Activated CD8-positive, alpha-beta memory T cell treated with anti-CD3 and anti-CD28 coated beads, Interleukin-2, amount 50 U/mL, for 24 hours (primary cell): Measurements from ENCODE around the gene CARD9.
"Not testable (repeated sequence)": the region's sequence is repeated elsewhere in the genome, so short reads cannot be mapped to it uniquely, and the experiment has no call there.

Source experiments
- DNase-seq: peaks from one replicate; pipeline ENCODE4 v3.0.0-alpha.2; 2020; ENCODE audit errors: extremely low read depth

CARD9 gene

DNA sequence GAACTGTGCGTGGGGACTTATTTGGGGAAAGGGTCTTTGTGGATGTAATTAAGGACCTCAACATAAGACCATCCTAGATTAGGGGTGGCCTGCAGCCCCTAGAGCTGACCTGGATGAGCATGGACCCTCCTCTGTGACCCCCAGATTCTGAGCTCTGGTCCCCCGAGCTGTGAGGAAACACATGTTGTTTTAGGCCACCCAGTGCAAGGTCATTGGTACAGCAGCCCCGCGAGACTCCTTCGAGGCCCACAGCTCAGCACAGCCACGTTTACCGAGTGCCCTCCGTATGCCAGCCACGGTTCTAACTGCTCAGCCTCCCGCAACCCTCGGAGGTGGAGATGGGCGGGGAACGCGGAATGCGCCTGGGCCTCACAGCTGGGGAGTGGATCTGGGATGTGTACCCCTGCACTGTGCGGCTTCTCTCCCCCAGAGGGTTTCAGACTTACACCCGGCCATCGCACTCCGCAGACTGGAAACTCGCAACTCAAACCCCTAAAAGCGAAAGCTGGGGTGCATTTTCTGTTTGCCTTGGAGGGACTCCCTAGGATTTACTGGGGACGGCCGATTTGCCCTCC is 50.6 kb downstream of the CARD9 start:
- no peak for DNase-seq

DNA sequence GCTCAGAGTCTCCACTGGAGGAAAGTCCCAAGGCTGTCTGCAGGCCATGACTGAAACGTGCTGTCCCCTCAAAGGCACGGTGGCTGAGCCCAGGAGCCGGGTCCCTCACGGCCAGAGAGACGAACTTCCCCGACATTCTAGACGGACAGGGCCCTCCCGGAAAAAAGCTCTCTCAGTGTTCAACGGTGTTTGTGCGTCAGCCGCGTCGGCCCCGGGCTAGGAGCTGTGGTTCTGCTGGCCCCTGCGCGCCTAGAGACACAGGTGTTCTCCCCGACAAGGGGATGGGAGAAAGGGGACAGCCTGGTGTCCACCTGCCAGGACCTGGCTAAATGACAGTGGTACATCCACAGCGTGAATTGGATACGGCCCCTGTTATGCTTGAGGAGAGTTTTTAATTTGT is 51.9 kb downstream of the CARD9 start:
- DNase-seq, result no peak

DNA sequence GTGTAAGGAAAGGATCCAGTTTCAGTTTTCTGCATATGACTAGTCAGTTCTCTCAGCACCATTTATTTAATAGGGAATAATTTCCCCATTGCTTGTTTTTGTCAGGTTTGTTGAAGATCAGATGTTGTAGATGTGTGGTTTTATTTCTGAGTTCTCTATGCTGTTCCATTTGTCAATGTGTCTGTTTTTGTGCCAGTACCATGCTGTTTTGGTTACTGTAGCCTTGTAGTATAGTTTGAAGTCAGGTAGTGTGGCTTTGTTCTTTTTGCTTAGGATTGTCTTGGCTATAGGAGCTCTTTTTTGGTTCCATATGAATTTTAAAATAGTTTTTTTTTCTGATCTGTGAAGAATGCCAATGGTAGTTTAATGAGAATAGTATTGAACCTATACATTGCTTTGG is 52.5 kb downstream of the CARD9 start:
- not testable (repeated sequence) for DNase-seq

DNA sequence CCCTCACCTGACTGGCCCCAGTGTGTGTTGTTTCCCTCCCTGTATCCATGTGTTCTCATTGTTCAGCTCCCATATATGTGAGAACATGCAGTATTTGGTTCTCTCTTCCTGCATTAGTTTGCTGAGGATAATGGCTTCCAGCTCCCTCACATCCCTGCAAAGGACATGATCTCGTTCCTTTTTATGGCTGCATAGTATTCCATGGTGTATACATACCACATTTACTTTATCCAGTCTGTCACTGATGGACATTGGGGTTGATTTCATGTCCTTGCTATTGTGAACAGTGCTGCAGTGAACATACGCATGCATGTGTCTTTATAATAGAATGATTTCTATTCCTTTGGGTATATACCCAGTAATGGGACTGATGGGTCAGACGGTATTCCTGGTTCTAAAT is 53.5 kb downstream of the CARD9 start:
- not testable (repeated sequence) for DNase-seq

DNA sequence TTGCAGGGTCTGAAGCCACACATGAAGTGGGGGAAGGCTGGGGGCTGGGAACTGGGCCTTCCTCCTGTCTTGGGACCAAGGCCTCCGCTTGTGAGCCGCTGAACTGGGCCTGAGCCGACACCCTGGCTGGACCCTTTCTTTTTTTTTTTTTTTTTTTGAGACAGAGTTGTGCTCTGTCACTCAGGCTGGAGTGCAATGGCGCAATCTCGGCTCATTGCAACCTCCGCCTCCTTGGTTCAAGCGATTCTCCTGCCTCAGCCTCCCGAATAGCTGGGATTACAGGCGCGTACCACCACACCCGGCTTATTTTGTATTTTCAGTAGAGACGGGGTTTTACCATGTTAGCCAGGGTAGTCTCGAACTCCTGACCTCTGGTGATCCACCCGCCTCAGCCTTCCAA is 54.2 kb downstream of the CARD9 start:
- DNase-seq, result not testable (repeated sequence)

DNA sequence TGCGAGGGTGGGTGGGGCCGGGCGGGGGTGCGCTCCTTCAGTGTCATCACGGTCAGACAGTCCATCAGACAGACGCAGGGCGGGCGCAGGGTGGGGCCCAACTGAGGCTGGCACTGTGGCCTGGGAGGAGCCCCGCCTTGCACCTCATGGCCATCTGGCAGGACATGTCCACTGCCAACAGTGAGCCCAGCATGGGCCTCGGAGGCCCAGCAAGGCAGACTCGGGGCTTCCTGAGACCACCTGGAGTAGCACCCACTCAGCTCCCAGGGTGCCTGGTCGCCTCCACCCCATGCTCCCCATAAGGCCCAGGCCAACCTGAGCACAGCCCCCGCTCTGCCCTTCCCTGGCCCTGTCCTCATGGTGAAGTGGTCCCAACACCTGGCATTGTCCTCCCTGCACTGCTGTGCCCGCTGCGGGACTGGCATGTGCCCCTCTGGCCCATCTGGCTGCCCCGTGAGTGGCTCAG is 54.7 kb downstream of the CARD9 start:
- DNase-seq, result no peak

DNA sequence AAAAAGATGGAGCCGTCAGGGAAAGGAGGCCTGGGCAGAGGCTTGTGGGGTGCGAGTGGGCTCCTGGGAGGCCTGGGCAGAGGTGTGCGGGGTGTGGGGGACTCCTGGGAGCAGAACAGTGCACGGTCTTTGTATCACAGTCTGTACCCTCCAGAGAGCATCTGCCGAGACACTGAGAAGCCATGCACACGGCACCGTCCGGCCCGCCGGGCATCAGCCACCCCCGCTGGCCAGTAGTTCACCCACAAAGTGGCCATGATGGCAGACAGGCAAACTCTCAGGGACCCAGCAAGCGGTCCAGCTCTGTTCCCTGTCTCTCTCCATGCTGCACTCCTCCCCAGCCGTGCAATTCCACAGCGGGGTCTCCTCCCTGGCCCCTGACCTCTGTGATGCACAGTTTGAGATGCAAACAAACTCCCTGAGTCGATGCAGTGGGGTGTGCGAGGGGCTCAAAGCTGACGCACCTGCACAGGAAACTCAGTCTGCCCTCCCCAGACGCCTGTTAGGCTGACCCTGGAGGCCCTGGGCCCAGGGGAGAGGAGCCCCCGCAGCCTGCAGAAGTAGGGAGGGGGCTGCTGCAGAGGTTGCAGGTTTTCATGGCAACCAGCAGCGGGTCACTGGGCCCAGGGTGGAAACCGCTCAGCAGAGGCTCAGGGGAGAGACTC is 55.2 kb downstream of the CARD9 start:
- no peak for DNase-seq

DNA sequence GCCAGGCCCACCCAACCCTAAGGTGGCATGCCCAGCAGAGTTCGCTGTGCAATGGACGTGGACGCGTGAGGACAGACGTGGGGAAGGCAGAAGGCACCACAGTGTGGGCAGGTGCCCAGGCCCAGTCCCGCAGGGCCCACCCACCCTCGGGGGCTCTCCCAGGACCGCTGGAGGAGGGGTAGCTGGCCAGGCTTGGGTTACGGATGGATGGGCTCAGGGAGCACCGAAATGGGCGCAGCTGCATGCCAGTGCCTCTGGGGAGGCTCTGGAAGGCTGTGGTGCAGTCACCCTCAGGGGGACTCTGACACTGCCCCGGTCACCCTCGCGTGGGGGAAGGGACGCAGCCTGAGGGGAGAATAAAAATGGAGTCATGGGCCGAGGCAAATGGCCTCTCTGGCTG is 55.8 kb downstream of the CARD9 start:
- no peak for DNase-seq

DNA sequence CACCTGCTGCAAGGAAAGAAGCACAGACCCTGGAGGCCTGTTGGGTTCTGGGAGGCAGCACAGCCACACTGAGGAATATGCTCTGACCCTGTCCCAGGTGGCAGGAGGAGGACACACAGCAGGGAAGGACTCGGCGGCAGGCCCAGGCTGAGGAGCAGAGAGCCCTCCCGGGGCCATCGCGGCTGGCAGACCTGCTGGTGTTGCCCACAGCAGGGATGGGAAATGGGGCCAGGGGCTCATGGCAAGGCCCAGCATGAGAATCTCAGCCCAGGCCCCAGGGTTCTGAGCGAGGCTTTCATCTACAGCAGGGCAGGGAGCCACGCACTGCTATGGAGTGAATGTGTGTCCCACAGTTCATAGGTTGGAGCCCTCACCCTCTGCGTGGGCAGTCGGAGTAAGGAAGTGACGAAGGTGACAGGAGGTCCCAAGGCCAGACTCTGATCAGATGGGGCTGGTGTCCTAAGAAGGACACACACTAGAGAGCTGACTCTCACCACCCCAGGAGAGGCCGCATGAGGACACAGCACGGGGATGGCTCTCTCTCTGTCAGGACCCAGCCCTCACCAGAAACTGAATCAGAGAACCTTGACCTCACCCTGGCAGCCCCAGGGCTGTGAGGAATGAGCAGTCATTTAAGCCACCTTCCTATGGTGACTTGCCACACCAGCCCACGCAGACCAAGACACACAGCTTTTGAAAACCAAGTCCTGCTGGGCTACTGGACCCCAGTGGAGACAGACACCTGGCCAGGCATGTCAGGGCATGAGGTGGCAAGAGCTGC is 56.4 kb downstream of the CARD9 start:
- no peak for DNase-seq

DNA sequence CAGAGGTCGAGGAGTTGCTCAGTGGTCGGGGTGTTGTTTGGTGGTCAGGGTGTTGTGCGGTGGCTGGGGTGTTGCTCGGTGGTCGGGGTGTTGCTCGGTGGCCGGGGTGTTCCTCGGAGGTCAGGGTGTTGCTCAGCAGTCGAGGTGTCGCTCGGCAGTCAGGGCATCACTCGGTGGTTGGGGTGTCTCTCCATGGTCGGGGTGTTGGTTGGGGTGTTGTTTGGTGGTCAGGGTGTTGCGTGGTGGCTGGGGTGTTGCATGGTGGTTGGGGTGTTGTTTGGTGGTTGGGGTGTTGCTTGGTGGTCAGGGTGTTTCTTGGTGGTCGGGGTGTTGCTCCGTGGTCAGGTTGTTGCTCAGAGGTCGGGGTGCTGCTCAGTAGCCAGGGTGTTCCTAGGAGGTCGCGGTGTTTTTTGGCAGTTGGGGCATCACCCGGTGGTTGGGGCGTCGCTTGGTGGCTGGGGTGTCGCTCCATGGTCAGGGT is 57.2 kb downstream of the CARD9 start:
- DNase-seq, result no peak

DNA sequence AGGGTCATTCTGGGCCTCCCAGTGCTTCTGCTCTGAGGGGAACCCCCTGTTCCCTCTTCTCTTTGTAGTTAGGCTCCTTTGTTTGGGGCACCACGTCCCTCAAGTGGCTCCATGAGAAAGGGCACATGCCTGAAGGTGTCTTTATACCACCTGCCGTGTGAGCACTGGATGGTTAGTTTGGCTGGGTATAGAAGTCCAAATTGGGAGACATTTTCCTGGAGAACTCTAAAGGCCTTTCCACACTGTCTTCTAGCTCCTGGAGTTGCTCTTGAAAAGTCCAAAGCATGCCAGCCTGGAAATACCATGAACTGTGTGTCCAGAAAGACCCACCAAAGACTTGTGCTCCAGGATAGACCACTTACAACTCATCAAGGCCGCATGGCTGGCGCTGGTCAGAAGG is 58.5 kb downstream of the CARD9 start:
- no peak for DNase-seq

DNA sequence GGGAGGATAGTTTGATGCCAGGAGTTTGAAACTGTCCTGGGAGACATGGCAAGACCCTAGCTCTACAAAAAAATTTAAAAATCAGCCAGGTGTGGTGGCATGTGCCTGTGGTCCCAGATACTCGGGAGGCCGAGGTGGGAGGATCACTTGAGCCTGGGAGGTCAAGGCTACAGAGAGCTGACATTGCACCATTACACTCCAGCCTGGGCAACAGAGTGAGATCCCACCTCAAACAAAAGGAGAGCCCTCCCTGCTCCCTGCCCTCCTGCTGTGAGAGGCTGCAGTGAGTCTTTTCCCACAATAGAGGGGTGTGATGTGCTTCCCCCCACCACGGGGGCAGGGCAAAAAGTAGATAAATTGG is 59.4 kb downstream of the CARD9 start:
- DNase-seq, result no peak
